CD4-positive, alpha-beta T cell treated with Interleukin-17A for 4 hours (primary cell): ENCODE measurements around the gene PSMG1.
"Not testable (repeated sequence)": the region's sequence is repeated elsewhere in the genome, so short reads cannot be mapped to it uniquely, and the experiment has no call there.

Experiments
- DNase-seq: peaks from one replicate; pipeline ENCODE4 v3.0.0-alpha.2; 2020; ENCODE audit warnings: mixed read lengths

PSMG1 gene

GRCh38 chr21:39183272-39184049, at the start of gene PSMG1:
Gene PSMG1 (minus strand): TSS chr21:39183451. CDS start chr21:39183385, 66 bp downstream.
- DNase-seq: peak; percentile 98

- DNase-seq: no peak
Observed at GRCh38 chr21:39232861-39233291, 49.6 kb upstream of the PSMG1 start.

- no peak for DNase-seq
Observed at GRCh38 chr21:39224930-39225329, 41.7 kb upstream of the PSMG1 start.

- DNase-seq: no peak
Observed at GRCh38 chr21:39221997-39222486, 38.8 kb upstream of the PSMG1 start.

- DNase-seq: no peak
Observed at GRCh38 chr21:39221282-39221996, 38.2 kb upstream of the PSMG1 start.

- DNase-seq: not testable (repeated sequence)
Observed at GRCh38 chr21:39220875-39221274, 37.6 kb upstream of the PSMG1 start.

- DNase-seq: no peak
Observed at GRCh38 chr21:39220150-39220549, 36.9 kb upstream of the PSMG1 start.

GRCh38 chr21:39218082-39218409, 34.8 kb upstream of the PSMG1 start:
- DNase-seq: no peak

DNA sequence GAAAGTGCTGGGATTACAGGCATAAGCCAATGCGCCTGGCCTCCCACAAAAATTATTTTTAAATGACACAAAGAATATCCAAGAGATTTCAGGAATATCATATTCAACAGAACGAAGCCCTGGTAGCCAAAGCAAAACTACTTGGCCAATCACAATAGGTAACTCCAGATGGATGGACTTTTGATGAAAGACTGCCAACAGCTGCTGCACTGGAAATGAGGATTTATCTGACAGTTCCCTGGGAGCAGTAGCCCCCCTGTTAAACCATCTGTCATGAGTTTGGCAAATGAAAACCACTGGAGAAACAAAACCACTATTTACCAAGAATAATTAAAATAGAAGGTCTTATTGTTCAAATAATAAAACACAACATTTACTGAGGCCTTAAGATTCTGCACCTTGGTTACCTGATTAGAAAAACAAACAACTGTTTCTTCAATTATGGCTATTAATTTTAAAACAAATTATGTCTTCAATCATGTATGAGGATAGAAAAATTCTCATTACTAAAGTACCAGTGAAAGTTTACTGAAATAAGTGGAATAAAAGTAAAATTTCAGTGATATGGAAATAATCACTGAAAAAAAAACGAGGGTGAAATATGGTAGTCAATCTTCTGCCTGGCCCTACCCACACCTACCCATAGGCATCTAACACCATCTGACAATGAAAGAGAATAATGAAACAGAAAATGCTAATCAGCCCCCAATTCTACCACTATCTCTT, 34.3 kb upstream of the PSMG1 start:
- DNase-seq: no peak

DNA sequence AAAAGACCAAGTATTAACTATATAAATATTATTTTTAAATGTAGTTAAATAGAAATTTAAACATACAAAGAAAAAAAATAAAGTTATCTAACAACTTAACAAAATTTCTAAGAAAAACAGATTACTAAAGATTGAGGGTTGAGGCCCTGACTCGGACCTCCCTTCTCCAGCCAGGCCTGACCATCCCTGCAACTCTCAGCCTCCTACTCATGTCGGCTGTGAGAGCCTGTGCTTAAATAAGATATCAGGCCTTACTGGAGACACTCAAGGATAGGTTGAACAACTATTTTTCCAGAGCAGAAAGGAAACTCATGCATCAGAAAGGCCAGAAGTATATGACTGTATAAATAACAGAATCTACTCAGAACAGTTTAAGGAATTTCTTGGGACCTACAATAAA, 33.0 kb upstream of the PSMG1 start:
- no peak for DNase-seq

DNA sequence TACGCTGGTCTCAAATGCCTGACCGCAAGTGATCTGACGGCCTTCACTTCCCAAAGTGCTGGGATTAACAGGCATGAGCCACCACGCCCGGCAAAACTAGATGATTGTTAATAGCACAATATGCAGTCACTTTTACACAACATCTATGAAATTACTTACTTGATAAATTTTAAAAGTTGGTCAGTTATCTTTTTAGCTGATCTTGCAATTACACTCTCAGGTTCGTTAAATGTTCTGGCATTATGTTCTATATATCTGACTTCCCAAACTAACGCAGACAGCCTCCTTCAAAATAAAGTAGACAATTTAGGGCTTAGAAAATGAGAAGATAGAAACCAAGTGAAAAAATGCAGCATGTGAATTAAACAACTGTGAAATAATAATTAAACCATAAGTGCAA, 31.8 kb upstream of the PSMG1 start:
- no peak for DNase-seq

DNA sequence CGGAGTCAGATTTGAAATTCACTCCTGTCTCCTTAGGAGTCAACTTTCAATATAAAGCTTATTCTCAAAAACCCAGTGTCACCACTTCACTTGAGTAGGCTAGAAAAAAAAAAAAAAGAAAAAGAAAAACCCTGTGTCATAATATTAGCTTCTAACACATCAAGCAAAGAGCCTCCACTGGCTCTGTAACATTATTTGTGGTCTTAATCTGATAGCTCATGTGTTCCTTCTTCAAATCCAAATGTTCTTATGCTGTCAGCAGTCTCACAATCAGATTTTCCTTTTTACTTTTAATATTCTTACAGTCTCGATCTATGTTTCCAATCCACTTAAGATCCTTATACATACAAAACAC, 26.1 kb upstream of the PSMG1 start:
- no peak for DNase-seq

- no peak for DNase-seq
Observed at GRCh38 chr21:39208624-39209333, 25.5 kb upstream of the PSMG1 start.

DNA sequence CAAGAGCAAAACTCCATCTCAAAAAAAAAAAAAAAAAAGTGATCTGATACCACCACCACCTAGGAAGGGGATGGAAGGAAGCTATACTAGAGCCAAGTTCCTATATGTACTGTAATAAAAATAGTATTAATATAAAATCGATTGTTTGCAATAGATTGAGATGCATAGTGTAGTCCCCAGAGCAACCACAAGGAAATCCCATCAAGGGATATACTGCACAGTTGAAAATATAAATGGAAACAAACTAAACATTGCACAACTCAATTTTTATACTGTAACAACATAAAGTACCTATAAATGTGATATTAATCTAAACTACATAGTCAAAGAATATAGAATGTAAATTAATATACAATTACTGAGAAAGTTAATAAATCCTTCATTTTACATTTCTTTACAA, 20.9 kb upstream of the PSMG1 start:
- DNase-seq: no peak

DNA sequence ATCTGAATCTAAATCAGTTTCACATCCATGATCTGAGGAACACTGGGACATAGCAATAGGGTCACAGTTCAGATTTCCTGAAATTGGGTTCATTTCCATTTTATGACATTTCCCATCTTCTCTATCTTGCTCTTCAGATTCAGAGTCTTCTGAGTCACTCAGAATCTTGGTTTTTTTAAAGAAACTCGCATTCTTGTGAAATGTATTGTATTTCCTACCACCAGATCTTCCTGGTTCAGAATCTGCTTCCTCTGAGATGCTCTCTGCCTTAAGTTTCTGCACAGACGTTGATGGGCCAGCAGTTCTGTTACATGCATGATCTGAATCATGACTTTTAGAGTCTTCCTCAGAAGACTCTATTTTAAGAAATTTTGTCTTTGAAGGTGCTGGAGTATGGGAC, 15.5 kb upstream of the PSMG1 start:
- DNase-seq: no peak

DNA sequence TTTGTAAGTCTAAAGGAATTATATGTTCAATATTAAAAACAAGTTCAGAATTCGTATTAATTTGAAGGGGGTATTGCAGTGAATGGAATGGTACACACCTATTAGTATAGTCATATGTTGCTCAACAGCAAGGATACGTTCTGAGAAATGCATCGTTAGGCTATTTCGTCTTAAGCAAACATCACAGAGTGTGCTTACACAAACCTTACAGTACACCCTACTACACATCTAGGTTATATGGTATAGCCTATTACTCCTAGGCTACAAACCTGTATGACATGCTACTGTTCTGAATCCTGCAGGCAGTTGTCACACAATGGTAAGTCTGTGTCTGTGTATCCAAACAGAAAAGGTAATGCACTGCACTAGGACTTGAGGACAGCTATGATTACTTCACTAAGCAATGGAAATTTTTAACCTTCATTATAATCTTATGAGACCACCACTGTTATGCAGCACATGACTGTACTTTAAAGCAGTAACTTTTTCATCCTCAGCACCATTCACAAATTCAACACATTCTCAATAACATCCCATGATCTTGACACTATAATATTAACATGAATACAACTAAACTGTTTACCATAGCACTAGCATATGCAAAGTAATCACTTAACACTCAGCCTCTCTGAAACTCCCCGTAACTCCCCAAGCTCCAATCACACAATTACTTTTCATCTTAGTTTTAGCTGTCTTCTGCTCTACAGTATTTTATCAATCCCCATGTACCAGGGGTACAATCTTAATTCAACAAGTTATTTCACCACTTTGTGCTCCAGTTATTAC, 14.4 kb upstream of the PSMG1 start:
- no peak for DNase-seq

DNA sequence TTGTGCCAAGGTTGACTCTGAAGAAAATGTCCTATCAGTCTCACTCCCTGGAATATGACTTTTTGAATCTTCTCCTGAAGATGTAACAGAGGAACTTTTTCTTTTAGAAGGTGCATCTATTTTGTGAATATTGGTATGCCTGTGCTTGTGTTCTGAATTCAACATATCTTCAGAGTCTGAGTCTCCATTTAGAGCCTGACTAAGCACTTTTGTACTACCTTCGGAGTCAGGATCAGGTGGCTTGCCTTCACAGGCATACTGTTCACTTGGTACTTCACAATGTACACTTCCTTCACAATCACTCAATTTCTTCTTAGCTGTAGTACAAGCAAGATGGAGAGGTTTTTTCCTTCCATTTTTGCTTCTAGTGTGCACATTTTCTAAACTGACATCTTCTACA, 13.6 kb upstream of the PSMG1 start:
- no peak for DNase-seq

DNA sequence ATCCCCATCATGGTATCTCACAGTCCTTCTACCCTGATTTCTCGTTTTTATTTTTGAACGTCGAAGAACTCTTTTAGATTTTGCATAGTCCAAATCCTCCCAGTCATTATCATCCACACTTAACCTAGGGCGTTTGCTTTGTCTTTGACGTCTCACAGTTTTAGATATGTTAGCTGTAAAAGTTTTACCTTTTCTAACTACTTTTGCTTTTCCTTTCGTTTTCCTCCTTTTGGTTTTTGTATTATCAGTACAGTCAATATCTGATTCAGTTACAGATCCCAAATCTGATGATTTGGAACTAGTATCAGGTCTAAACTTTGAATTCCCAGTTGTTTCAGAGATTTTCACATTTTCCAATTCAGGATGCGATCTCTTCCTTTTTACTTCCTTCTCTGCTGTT, 13.1 kb upstream of the PSMG1 start:
- DNase-seq: no peak

GRCh38 chr21:39193380-39193779, 10.1 kb upstream of the PSMG1 start:
- DNase-seq: no peak

DNA sequence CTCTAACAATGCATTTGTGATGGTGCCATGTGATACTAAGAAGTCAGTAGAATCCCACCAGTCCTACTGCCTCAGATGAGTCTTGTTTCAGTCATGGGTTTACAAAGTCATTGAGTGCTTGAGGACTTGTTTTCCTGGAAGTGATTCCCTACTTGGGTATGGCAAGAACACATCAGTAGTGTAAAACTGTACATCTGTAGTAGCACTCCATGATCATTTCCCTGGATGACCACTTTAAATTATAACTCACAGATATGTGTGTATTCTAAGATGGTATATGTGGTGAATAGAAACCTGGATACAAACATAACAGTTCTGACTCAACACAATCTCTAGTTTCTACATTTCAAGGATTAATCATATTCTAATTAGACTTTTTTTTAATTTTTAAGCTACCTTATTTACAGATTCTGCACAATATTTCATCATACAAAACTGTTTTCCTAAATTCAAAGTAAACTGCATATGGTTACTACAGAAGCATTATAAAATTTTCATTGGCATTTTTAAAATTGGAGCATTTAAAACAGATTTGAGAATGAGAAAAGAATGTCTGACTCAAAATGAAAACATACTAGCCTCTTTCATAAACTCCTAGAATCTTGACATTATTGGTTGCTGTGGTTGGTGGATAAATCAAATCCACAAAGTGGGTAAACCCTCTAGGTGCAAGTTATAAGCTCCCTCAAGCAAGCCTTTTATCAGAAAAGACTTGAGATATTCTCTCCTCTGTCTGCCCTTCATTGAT, 6.8 kb upstream of the PSMG1 start:
- DNase-seq: no peak

GRCh38 chr21:39188521-39189139, 5.4 kb upstream of the PSMG1 start:
- no peak for DNase-seq
